GM19035 (cell line): ENCODE measurements around the gene NPEPL1.

Experiments
- ATAC-seq: cut with Tn5 transposase; IDR thresholded peaks from one replicate; pipeline ENCODE4 v1.9.1; 2021; ENCODE audit not compliant: unreplicated experiment

NPEPL1 gene

DNA sequence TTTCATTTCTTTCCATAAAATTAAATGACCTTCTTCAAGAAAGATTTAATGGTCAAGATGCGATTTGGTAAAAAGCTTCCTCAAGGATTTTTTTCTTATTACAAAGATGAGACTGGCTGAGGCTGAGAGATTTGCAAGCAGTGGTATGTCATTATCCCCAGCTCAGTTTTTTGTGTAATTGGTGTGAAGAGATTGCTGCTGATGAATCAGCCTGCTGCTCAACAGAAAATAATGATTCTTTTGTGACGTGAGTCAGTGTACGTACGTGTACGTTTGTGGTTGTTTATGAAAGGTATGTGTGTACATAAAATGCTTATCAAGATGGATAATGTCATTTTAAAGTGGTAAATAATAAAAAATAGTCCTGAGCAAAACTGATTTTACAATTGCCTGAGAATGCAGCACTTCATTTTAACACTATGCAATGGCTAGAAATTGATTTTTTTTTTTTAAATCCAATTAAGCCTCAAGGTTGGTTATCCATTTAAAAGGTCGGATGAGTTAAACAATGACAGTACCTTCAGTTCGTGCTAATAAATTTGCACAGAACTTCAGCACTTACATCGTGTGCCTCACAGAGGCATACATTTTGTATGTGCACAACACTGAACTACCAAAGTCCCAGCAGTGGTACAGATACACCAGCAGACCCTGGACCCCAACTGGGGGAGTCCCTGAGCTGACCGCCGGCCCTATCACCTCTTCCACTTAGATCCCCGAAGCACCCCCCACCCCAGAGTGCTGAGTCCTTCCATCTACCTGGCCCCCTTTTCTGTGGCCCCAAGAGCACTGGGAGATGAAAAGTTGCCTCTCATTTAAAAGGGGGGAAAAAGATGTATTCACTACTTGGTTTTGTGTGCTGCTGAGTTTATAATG, 9.7 kb upstream of the NPEPL1 start:
- no peak for ATAC-seq

DNA sequence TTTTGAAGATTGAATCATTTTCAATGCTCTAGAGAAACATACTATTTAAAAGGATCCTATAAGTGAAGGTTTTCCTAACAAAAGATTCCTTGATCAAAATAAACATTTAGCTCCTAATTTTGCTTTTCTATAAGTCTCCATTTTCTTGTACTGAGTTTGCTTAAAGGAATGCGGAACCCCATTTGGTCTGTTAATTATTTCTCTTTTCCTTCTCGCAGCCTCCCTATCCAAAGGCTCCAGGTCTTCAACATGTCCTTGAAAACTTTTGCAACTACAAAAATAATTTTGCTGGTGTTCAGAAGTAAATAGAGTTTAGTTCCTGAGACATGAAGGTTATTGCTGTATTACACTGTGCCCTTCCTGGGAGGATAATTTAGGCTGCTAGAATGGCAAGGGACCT, 8.3 kb upstream of the NPEPL1 start:
- no peak for ATAC-seq

DNA sequence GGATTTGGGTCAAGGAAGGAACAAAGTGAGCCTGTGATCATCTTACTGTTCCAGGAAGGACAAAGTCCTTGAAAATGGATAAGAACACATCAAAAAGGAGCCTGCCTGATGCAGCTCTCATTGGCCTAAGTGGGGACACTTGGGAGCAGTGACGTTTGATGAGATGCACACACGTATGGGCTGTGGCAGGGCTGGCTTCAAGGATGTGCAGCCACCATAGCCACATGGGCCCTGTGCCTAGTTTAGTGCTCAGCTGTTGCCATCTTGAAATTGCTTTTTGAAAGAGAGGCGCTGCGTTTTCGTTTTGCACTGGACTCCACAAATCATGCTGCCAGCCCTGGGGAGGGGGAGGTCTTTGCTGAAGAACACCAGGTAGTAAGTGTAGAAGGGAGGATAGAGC, 6.6 kb upstream of the NPEPL1 start:
- ATAC-seq = no peak

DNA sequence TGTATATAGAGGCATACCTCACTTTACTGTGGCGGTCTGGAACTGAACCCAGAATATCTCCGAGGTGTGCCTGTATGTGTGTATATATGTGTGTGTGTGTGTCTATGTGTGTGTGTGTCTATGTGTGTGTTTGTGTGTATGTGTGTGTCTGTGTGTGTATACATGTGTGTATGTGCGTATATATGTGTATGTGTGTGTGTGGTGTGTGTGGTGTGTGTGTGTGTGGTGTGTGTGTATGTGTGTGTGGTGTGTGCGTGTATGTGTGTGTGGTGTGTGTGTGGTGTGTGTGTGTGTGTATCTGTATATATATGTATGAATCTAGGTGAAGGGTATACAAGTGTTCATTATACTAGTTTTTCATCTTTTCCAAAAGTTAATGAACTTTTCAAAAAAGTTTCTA, 4.2 kb upstream of the NPEPL1 start:
- ATAC-seq = no peak

DNA sequence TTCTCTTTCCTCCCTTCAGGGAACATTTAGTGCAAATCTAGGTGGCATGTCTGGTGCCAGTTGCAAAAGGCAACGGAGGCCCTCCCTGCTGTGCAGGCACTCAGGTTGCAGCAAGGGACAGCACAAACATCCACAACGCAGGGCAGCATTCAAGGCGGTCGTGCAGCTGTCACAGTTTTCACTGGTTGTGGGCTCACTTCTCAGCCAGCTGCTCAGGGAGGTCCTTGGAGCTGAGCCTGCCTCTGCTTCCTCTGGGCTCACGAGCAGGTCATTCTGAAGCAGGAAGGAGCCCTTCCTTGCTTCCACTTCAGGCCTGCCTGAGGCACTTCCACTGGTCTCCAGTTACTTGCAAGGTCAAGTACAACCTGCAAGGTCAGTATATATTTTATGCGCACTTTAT, 3.8 kb upstream of the NPEPL1 start:
- no peak for ATAC-seq

DNA sequence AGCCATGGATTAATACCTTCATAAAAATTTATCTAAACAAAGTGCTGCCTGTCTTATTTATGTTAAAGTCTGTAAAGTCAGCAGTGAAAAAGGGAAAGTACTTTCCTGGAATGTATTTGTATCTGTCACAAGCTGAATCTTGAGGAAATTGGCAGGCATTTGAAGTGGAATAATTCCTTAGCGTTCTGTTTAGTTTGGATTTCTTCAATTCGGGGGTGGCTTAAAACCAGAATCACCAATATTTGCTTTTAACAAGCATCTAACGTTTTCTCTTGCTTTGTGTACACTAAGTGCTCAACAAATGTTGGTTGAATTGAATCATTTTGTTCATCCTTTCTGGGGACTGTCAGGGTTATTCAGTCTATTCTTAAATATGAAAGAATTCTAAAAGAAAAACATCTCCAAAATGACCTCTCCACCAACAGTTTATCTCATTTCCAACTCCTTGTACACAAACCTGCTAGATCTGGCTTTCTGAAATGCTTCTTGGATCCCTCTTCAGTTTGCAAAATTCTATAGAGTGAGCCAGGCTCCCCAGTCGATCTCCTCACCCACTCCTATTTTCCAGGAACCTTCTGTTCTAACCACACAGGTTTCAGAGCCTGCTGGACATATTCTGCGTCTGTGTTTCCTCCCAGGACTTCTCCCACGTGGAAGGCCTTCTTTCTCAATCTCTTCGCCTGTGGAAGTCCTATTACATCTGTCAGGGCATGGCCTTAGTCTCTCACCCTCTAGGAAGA, 2.0 kb upstream of the NPEPL1 start:
- ATAC-seq = no peak

DNA sequence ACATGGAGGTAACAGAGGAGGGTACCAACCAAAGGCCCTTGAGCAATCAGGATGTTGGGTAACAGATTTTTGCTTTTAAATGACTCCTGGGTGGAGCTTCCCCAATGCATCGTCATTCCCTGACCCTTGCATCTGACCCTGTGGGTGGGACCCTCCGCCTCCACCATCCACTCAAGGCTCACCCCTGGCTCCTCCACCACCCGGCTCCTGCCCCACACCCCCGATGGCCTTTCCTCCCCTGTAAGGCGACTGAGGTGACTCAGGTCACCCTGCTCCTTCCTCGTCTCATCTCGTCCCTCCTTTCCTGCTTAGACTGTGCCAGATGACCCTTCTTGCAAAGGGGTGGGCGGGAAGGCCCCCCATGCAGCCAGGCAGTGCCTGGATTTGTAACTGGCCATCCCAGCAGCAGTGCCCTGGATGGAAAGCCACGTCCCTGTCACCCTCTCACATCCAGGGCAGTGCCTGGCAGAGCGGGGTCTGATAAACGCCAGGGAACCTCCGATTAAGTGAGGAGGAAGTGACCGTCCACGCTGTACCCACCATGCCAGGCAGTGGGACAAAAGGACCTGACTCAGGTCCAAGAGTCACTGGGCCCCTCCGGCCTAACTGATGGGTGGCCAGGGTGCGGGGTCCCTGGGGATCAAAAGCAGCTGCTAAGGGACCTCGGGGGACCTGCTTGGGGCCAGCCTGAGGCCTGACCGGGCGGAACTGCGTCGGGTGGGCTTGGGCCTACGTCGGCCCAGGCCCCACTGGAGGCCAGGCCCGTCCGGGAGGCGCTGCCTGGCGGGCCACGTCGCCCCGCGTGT, 624 bp upstream of the NPEPL1 start:
- ATAC-seq = no peak

GRCh38 chr20:58693226-58694006, 816 bp downstream of the NPEPL1 start:
- no peak for ATAC-seq

DNA sequence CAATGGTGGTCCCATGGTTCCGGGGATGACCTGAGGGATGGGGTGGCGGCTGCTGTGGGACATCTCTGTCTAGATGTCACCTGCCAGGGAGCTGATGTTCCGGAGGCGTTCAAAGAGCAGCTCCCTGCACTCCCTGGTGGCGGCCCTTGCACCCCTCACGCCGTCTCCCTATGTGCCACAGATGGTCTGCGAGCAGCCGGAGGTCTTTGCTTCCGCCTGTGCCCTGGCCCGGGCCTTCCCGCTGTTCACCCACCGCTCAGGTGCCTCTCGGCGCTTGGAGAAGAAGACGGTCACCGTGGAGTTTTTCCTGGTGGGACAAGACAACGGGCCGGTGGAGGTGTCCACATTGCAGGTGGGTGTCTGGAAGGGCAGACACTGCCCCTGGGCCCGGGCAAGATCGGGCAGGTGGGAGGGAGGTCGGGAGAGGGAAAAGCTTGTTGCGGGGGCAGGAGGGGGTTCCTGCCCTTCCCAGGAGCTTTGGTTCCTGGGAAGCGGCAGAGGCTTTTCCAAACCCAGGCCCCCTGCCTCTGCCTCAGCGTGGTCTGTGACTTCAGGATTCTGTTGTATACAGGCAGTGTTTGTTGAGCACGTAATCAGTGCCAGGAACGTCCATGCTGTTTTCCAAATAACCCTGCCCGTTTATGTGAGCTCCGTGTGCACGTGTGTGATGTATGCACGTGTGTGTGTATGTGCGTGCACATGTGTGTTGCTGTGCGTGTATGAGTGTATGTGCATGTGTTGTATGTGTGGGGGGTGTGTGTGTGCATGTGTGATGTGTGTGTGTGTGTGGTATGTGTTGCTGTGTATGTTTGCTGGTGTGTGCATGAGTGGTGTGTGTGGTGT, 1.9 kb downstream of the NPEPL1 start:
- ATAC-seq = no peak

DNA sequence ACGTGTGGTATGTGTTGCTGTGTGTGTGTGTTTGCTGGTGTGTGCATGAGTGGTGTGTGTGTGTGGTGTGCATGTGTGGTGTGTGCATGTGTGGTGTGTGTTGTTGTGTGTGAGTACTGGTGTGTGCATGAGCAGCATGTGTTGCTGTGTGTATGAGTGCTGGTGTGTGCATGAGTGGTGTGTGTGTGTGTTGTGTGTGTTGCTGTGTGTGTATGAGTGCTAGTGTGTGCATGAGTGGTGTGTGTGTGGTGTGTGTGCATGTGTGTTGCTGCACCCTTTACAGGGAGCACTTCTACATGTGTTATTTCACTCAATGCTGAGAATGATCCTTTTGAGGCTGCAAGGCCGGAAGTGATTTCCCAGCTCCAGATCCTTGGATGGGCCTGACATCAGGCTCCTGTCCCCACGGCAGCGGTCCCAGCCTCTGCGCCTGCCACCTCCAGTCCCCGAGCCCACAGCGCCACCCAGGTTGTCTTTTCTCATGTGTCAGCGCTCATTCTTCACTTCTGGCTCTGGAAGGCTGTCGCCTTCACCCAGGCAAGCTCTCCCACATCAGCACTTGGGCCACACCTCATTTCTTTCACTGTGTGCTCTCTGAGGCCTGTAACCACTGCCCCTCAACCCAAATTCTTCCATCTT, 2.6 kb downstream of the NPEPL1 start:
- ATAC-seq = no peak

GRCh38 chr20:58695895-58696375, 3.3 kb downstream of the NPEPL1 start:
- no peak for ATAC-seq

- no peak for ATAC-seq
These were observed 3.9 kb downstream of the NPEPL1 start for GRCh38 chr20:58696411-58696961.

DNA sequence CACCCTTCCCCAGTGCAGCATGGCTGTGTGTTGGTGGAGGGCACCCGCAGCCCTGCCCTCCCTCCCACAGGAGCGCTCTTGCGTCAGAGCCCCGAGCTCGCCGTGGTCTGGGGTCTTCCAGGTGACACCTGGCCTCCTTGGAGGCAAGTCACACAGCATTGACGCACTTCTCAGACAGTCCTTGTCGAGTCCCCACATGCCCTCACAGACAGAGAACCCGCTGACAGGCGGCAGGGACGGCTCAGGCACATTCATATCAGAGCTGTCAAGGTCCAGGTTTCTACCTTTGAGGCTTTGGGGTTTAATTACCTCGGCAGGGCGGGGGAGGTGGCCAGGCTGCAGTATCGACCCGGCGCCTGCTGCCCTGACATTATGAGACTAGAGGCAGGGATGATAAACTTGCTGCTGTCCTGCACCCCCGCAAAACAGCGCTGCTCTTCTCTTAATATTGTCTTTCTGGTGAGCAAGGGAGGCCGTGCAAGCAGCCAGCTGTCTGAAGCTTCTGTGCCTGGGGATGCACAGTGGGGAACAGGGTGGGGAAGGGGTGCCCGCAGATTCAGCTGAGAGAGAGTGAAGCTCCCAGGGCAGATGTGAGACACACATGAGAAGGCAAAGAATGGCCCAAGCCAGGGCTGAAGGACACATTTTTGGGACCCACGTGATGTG, 4.7 kb downstream of the NPEPL1 start:
- no peak for ATAC-seq

DNA sequence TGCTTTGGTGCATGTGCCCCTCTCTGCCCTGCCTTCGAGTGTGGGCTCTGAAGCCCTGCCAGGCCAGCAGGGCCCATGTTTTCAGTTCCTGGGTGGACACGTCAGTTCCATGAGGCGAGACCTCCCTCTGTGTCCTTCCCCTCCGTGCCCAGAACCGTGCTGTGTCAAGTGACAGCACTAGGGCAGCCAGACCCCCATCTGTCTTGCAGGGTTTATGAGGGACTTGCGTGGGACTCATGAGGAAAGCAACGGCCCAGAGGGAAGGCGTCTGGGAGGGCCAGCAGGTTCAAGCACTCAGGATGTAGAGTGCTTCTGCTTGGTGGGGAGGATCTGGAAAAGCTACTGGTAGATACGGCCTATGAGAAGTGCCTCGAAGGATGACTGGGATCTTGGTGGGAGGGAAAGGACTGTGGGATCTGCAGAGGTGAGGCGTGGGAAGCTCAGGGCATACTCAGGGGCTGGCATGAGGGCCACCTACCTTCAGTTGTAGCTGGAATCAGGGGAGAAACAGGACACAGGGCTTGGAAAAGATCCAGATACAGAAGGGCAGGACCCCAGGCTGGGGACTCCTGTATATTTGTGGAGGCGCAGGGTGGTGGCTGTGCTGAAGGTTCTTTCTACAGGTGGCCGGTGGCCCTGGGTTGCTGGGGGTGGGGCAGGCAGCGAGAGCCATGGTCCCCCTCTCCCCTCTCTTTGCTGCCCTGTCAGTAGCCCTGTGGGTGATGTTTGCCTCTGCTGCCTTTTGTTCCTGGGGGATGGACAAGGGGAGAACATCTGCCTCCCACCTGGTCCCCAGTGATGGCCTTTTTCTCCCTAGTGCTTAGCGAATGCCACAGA, 5.5 kb downstream of the NPEPL1 start:
- no peak for ATAC-seq

DNA sequence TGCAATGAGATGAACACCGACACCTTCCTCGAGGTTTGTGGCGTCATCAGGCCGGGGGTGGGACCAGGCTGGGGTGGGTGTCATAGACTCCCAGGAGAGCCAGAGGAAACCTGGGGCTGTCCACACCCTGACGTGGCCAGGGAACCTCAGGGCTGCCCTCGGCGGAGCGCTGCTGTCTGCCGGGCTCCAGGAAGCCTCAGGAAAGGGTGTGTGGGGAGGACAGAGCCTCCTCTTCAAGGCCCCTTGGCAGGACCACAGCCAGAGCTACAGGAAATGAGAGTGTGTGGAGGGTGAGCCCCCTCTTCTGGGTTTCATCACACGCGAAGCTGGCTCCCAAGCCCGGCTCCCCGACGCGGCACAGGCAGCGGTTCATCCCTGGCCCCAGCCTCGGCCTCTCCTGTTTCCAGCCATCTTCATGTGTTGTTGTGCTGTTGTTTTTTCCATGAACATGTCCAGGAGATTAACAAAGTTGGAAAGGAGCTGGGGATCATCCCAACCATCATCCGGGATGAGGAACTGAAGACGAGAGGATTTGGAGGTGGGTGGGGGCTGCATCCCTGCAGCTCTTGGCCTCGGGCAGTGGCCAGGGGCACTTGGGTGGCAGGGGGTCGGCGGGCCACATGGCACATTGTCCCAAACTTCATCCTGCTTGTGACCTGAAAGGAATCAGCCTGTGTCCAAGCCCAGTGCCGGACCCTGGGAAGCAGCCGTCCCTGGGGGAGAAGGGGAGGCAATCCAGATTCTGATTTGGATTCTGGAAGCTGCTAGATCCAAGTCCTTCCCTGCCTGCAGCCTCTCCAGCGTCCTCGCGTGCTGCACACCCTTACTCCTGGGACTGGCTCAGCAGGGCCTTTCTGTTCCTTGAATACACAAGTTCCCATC, 6.4 kb downstream of the NPEPL1 start:
- ATAC-seq = no peak

DNA sequence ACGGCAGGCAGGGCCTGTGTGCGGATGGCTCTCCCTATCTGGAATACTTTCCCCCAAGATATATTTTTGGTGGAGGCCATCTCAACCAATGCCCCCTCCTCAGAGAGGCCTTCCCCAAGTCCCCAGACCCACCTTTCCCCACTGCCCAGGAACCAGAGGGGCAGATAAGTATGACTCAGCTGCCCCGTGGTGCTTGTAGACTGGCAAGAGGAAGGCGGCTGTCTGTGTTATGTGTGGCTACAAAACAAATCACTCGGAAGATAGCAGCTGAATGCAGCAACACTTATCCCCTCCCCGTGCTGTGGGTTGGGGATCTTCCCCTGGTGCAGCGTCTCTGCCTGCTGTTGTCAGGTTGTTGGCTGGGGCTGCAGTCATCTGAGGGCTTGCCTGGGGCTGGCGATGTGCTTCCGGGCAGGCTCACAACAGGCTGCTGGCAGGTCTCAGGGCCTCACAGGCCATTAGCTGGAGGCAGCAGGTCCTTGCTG, 7.1 kb downstream of the NPEPL1 start:
- no peak for ATAC-seq
